HG03354 (cell line): Measurements from ENCODE around the gene TRAK1.
"Not testable (repeated sequence)": the region's sequence is repeated elsewhere in the genome, so short reads cannot be mapped to it uniquely, and the experiment has no call there.

ENCODE experiments used
- ATAC-seq: cut with Tn5 transposase; IDR thresholded peaks from one replicate; pipeline ENCODE4 v1.9.1; 2021; ENCODE audit warnings: mild to moderate bottlenecking; ENCODE audit not compliant: unreplicated experiment, poor library complexity, severe bottlenecking

The TRAK1 gene, protein sequence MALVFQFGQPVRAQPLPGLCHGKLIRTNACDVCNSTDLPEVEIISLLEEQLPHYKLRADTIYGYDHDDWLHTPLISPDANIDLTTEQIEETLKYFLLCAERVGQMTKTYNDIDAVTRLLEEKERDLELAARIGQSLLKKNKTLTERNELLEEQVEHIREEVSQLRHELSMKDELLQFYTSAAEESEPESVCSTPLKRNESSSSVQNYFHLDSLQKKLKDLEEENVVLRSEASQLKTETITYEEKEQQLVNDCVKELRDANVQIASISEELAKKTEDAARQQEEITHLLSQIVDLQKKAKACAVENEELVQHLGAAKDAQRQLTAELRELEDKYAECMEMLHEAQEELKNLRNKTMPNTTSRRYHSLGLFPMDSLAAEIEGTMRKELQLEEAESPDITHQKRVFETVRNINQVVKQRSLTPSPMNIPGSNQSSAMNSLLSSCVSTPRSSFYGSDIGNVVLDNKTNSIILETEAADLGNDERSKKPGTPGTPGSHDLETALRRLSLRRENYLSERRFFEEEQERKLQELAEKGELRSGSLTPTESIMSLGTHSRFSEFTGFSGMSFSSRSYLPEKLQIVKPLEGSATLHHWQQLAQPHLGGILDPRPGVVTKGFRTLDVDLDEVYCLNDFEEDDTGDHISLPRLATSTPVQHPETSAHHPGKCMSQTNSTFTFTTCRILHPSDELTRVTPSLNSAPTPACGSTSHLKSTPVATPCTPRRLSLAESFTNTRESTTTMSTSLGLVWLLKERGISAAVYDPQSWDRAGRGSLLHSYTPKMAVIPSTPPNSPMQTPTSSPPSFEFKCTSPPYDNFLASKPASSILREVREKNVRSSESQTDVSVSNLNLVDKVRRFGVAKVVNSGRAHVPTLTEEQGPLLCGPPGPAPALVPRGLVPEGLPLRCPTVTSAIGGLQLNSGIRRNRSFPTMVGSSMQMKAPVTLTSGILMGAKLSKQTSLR

DNA sequence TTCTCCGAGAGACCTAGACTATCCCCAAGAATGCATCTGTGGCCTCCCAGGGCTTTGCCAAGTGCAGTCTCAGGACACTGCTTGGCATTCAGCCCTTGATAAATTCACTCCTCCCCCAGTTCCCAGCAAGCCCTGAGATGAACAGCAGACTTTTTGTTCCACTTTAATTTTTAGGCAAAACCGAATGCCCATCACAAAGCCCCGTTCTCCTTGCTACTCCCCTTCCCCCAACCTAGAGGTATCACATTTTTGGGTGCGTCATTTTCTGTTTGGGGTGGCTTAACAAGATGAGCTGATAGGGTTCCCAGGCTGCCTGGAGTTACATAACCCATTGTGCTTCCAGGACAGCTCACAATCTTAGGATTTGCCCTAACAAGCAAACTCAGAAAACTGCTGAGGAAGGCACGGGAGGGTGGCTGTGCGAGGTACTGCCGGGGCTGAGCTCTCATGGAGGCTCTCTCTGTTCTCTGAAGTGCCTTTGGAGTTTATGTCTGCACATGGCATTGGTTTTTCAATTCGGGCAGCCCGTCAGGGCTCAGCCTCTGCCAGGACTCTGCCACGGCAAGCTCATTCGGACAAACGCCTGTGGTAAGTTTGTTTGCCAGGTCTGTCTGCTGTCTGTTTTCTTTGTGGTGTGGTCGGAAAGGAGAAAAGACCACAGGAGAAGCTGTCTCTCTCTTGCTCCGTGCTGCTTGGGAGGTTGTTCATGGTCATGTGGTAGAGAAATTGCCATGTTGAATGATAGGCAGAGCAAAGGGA is at the start of gene TRAK1:
Gene TRAK1, plus strand, starts transcription at position 385 of the 759 bp plus-strand sequence. Its CDS starts 113 bp downstream, at position 498.
- ATAC-seq = no peak

DNA sequence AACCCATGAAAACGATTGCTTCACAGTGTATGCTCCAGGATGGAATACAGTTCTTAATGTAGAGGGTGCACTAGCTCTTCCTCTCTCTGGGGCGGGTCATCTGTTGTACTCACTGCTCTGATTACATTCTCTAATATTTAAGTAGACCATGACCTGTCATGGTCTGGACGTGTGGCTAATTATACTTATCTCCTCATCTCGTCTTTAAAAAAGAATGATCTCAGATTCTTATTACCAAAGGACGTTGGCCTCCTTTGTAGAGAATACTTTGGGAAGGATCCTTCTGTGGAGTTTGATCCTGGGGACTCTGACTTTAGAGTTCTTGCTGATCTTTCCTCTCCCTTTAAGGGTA is 48.4 kb upstream of the TRAK1 start:
- ATAC-seq = no peak

DNA sequence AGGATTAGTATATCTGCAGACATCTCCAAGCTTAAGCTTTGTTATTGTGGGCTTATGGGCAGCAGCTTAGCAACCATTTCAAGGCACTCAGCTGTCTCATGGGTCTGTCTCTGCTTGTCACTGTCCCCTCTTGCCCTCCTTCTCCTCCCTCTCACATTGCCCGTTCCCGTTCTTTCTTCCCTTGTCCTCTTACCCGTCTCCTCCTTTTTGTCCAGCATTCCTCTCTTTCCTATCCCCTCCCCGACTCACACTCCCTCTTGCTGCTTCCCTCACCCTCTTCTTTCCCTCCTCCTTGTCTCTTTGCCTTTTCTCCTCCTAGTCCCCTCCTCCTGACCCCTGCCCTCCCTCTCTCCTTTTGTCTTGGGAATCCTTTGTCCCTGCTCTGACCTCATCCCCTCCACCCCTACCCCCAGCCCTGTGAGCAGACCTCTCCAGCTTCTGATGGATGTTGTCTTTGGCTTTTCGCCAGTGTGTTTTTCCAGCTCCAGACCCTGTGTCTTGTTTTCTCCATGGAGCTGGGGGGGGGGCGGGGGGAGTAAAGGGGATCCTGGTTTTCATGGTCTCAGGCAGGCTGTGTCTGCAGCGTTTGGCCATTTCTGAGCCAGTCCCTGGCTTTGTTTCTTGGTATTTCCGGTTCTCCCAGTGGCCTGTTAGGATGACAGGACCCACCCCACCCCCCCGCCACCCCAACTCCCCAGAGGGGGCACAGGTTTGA is 47.9 kb upstream of the TRAK1 start:
- ATAC-seq = no peak

DNA sequence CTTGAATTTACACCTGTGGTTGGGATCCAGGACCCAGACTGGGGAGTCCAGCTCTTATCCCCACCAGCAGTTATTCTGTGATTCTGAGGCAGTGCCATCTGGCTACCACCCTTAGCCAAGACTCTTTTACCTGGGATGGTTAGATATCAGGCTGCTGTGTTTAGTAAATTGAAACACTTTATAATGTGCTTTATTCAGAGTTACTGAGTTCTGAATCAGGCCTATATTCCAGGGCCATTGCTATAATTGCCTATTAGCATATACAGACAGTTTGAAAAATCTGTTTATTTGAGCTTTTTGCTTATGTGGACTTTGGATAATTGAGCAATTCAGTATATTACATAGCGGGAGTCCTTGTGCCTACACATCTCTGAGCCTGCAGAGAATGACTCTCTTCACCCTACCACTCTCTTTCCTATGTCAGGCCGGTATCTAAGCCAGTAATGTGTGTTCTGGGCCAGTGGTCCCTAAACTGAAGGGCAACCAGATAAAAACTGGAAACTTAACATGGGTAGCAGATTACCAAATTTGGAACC is 45.4 kb upstream of the TRAK1 start:
- no peak for ATAC-seq

DNA sequence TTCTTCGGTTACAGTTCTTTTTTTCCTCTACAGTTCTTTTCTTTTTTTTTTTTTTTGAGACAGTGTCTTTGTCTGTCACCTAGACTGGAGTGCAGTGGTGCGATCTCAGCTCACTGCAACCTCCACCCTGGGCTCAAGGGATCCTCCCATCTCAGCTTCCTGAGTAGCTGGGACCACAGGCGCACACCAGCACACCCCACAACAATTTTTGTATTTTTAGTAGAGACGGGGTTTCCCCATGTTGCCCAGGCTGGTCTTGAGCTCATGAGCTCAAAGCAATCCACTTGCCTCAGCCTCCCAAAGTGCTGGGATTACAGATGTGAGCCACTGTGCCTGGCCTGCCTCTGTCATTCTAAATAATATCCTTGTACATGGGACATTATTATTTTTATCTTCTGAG is 42.6 kb upstream of the TRAK1 start:
- not testable (repeated sequence) for ATAC-seq

DNA sequence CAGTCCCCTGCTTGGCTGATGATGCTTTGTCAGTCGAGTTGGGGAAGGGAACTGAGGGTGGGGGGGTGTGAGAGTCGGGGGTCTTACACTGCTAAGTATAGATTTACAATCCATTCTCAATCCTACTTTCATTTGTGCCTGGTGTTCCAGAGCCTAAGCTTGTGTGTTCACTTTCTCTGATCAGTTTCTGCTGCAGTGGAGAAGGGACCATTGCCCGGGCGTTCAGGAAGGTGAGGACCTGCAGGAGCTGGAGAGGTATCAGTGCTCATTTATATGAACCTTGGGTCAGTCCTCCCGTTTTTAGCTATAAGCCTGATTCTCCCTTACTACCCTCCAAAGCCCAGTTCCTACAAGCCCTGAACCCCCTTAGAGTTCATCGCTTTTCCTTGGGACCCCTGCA is 41.0 kb upstream of the TRAK1 start:
- ATAC-seq = no peak

DNA sequence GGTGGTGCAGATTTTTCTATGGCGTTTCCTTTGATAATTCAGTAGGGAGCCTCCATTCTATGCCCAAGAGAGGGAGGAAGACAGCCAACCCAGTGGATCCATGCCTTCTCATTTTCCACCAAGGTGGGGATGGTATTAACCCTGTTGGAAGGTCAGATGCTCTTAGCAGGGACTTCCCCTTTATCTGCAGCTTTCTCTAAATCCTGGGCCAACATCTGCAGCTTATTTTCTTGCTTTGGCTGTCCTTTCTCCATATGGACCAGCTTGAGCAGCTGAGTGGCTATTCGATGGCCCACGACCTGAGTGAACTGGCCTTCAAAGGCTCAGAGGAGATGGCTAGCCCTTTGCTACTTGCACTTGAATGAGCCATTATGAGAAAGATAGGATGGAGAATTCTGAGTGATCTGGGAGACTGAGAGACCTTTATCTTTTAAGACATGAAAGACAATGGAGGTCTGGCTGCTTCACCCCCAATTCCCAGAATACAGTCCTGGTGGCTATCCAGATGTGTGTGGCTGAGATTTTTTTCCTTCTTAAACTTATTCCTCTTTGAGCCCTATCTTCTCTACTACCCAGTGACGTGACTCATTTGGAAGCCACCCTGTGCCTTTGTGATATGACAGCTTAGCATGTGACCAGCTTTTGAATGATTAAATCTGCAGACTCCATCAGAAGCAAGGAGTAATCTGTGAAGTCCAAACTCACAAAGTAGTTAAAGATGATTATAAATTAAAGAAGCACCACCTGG is 39.6 kb upstream of the TRAK1 start:
- peak; percentile 18 for ATAC-seq

DNA sequence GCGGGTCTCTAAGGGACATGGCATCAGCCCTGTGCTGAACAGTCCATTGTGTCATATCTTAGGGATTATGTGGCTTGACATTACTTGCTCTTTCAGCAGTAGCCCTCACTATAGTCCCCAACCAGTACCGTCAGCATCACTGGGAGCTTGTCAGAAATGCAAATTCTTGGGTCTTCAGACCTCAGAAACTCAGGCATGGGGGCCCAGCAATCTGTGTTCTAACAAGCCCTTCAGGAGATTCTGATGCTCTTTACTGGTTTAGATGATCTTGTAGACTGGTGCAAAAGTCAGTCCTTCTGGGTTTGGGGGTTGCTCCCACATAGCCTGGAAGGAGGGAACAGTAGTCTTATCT is 39.0 kb upstream of the TRAK1 start:
- peak; percentile 77 for ATAC-seq

DNA sequence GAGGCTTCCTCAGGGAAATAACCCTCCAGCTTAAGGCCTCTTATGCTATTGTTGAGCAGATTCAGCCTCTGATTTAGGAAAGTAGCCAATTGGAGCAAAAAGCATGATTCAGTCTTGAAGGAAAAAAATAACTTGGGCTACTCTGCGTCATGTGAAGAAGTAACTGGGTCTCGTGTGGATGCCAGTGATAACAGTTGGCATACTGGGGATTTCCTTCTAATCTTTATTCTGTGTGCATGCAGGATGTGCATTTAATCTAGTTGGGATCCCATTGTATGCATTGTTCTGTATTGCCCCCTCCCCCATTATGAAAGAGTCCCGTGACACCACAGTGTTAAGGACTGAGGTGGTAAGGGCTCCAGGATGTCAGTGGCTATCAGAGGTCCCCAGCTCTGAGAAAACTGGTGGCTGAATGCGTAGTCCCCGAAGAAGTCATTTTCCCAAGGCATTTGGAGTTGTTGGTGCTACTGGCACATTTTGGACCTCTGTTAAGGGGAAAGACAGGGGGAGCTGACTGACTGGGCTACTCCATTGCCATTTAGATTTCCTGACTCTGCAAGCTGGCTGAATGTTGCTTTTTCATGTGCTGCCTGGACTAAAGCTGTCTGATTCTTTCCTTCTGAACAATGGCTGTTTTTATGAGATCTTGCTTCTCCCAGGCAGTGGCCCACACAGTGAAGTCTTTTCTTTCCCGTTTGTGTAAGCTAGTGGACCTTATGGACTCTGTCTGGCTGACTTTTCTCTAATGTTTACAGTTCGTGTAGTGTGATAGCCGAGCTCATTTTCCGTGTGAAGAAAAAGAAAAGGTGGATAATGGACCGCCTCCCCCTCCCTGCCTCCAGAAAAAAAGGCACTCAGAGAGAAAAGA is 38.4 kb upstream of the TRAK1 start:
- no peak for ATAC-seq

DNA sequence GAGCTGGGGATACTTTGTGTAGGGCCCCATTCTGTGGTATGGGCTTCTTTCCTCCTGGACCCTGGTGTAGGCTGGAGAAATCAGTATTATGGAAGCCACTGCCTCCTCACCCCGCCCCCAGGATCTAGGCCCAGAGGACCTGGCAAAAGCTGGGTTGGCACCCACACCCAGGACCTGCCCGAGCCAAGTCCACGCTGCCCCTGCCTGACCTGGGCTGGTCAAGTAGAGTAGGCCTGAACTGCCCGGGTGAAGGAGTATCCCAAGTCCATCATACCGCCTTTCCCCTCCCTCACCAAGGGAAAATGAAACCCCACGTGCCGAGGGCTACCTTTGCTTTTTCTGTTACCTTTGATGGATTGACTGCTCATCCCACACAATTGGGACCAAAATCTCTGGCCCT is 37.7 kb upstream of the TRAK1 start:
- ATAC-seq = no peak

DNA sequence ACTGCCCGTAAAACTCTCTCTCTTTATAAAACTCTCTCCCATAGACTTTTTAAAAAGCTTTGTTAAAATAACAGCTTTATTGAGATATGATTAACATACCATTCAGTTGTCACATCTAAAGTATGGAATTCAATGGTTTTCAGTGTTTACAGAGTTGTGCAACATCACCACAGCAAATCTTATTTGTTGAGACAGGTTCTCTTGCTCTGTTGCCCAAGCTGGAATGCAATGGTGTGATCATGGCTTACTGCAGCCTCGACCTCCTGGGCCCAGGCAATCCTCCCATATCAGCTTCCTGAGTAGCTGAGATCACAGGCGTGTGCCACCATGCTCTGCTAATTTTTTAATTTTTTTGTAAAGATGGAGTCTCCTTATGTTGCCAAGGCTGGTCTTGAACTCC is 35.9 kb upstream of the TRAK1 start:
- ATAC-seq = no peak

DNA sequence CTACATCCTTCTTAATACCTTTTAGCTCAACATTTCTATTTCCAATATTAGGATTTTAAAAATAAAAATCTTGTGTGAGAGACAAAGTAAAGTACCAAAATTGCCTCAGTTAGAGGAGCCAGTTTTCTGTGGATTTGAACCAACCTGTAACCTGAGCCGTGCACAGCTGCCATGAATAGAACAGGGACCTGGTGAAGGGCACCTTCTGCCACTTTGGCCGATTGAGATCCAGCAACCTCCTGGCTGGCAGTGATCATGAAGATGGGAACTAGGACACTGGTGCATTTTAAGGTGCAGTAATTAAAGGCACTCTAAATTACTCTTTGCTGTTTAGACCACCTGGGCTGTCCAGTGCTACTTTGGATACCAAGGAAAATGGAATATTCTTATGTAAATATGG is 34.3 kb upstream of the TRAK1 start:
- ATAC-seq = no peak

DNA sequence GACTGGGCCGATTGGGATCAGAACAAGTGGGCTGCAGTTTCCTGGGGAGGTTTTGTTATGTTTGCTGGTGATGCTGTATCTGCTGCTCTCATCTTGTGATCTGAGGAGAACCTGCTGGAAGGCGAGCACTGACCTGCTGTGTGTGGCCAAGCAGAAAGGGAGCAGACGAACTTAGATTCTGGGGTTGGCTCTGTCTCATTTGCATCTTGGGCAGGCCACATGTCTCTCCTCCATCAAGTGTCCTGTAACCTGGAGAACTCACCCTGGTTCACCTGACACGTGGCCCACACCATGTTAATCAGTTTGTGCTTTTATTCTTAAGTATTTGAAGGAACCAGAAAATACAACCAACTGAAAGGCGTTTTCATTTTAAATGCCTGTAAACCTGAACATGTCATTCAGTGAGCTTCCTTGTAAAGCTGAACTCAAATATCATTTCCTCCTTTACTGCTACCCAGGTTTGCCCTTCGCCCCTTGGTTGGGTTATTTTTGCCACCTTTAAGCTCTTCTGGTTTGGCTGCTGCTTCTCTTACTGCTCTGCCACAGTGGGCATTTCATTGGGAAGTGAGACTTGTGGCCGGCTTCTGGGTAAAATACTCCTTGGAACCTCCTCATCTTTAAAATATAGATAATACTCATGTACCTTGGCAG is 33.5 kb upstream of the TRAK1 start:
- peak; percentile 76 for ATAC-seq

DNA sequence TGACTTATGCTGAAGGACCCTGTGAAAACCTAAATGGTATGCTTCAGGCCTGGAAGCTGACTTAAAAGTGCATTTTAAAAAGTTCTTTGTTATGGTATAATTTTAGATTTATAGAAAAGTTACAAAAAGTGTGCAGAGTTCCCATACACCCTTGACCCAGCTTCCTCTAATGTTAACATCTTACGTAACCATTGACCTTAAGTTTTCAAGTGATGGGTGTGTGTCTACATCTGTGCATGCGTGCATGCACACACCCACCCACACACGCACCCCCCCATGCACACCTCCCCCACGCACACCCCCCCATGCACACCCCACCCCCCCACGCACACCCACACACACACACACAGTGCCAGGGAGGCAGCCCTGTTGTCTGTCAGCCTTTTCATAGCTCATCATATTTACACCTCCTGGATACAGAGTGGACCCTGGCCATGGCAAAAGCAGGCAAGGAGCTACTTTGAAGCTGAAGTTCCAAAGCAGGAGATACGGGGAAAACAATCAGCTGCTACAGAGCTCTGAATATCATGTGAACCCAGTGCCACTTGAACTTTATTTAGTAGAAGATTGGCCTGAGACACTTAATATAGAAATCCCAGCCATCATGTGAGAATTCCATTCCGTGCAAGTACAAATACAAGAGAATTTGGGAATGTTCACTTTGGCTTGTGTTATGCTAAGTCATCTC is 30.0 kb upstream of the TRAK1 start:
- no peak for ATAC-seq

DNA sequence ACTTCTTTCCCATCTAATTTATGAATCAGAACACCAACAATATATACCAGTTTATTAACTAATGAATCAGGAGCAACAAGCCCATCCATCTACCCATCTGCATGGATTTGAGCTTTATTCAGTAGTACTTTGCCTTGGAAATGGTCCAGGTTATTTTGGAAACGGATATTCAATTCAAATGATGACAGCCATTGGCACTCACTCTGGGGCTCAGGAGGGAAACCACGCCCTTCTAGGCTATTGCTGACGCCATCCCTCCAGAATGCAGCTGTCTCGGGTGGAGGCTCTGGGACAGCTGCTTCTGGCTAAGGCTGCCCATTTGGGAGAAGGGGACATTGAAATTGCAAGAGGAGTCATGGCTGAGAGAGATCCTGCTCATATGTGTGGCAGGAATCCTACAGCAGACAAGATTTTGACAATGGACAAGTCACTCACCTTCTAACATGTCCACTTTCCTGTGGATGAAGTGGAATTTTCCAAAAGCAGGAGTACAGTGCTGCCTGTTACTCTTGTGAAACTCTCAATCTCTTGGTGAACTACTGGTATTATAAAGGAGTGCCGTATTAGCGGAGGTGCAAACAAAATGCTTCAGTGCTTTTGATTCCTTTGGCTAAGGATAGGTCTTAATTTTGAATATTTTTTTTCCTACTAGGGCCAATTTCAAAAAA is 29.3 kb upstream of the TRAK1 start:
- ATAC-seq = no peak

DNA sequence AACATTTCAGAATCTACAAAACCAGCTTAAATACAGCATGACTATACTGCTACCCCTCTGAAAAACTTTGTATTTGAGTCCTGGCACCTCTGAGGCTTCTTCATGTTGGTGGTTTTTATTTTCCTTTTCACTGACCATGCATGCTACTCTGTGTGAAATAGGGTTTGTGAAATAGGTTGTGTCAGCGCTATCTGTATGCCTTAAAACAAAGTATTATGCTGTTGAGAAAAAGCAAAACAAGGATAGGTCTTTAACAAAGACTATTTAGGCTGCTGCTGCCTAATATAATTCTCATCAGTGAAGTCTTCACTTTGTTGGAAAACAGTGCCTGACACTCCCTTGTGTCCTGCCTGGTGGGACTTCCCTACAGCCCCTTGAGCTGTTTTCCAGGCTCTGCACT is 28.7 kb upstream of the TRAK1 start:
- no peak for ATAC-seq
